Gastrocnemius medialis (tissue), 4 donors: ENCODE data around the gene GPR155. TPM values are rescaled to one million over a fixed set of nuclear protein-coding genes. Genes with fewer than 3 reads are reported as not detected.

ENCODE experiments used
- ATAC-seq, 2 donors: fragments of 150-250 bp; one replicate each; pipeline ENCODE4 v1.9.1; 2016
- DNase-seq, 2 donors: peaks; one replicate each; pipeline ENCODE4 v3.0.0-alpha.2; 2019
- H3K27ac ChIP-seq, 4 donors: fragments of 200-600 bp; sonication (generic); 1 replicate in 1 of 4; 2 replicates in 3 of 4; pipeline ENCODE4 v1.5.1; 2016 to 2018; ENCODE audit warnings: mild to moderate bottlenecking in 2 of 4, moderate library complexity in 1 of 4
- H3K27me3 ChIP-seq, 3 donors: fragments of 200-600 bp; sonication (generic) in 2 of 3; 1 replicate in 1 of 3; 2 replicates in 2 of 3; pipeline versions ENCODE4 v1.5.1 to v1.6.0; 2016 to 2019; ENCODE audit warnings: mild to moderate bottlenecking in 1 of 3, moderate library complexity in 1 of 3
- H3K36me3 ChIP-seq, 2 donors: fragments of 200-600 bp; sonication (generic) in 1 of 2; one replicate each; pipeline ENCODE4 v1.5.1; 2017 to 2018
- H3K4me1 ChIP-seq, 2 donors: fragments of 200-600 bp; sonication (generic) in 1 of 2; one replicate each; pipeline ENCODE4 v1.5.1; 2016 to 2017; ENCODE audit warnings: mild to moderate bottlenecking in 2 of 2
- H3K4me3 ChIP-seq, 4 donors: fragments of 200-600 bp; sonication (generic) in 3 of 4; 1 replicate in 1 of 4; 2 replicates in 3 of 4; pipeline ENCODE4 v1.5.1; 2016 to 2019; ENCODE audit warnings: mild to moderate bottlenecking in 2 of 4
- H3K9me3 ChIP-seq, 3 donors: fragments of 200-600 bp; sonication (generic) in 2 of 3; 1 replicate in 1 of 3; 2 replicates in 2 of 3; pipeline ENCODE4 v1.5.1; 2016 to 2019
- POLR2A ChIP-seq, 2 donors: fragments of 450-650 bp; IDR thresholded peaks; one replicate each; pipeline ENCODE4 v1.6.1; 2017; ENCODE audit warnings: antibody characterized with exemption in 2 of 2, mild to moderate bottlenecking in 2 of 2, moderate library complexity in 2 of 2
- in situ Hi-C, 4 donors: fragments of 200-750 bp; cut with MboI; loops; one replicate each; pipeline versions ENCODE4 v1.15.0 to v1.8.0; 2017; ENCODE audit warnings: low sequenced_read_pairs in 4 of 4
- intact Hi-C: fragments of 100-400 bp; cut with DNase I; formaldehyde crosslinking; loops from one replicate; pipeline ENCODE4 v1.15.1; 2023; ENCODE audit warnings: low total_unique reads
- total RNA-seq, 4 donors: library from RNA; depleted of rRNA; stranded (reverse); fragments of >200 nt; gene quantifications; one replicate each; pipeline versions ENCODE4 v1.1.0 to v1.2.3, GENCODE V29; 2016
- TF ChIP-seq, protein P1 (sequence below), 5 experiments: fragments of 450-650 bp in 3 of 5; fragments of 200-600 bp in 2 of 5; sonication (generic) in 2 of 5; IDR thresholded peaks in 4 of 5; conservative IDR thresholded peaks in 1 of 5; 1 replicate in 4 of 5; 2 replicates in 1 of 5; pipeline ENCODE4 v1.5.1; 2016 to 2019; ENCODE audit warnings: antibody characterized with exemption in 5 of 5, mild to moderate bottlenecking in 3 of 5, moderate library complexity in 3 of 5

GPR155 gene
- total RNA-seq, 4 donors from 2014 or later = 4.0 to 12.7 (median 7.3) TPM

GRCh38 chr2:174484573-174484972 lies 2.3 kb downstream of the GPR155 start:
- no peak overlapping the region for H3K27ac ChIP-seq
- TF ChIP-seq POLR2A (IDR thresholded peaks at IDR 0.05) = no peak
- TF ChIP-seq, protein P1, sequence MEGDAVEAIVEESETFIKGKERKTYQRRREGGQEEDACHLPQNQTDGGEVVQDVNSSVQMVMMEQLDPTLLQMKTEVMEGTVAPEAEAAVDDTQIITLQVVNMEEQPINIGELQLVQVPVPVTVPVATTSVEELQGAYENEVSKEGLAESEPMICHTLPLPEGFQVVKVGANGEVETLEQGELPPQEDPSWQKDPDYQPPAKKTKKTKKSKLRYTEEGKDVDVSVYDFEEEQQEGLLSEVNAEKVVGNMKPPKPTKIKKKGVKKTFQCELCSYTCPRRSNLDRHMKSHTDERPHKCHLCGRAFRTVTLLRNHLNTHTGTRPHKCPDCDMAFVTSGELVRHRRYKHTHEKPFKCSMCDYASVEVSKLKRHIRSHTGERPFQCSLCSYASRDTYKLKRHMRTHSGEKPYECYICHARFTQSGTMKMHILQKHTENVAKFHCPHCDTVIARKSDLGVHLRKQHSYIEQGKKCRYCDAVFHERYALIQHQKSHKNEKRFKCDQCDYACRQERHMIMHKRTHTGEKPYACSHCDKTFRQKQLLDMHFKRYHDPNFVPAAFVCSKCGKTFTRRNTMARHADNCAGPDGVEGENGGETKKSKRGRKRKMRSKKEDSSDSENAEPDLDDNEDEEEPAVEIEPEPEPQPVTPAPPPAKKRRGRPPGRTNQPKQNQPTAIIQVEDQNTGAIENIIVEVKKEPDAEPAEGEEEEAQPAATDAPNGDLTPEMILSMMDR (IDR thresholded peaks at IDR 0.05 in 4 of 5, conservative IDR thresholded peaks at IDR 0.05 in 1 of 5) = no peak
- intact Hi-C loops (no loop called here), in situ Hi-C loops (loop anchor here in 2 of 4 donors (25.0 kb wide), 1 partner anchor 678 kb away; the partner anchor contains the start of gene ATF2 (in 2 of the 2))
- peaks cover 8 to 14% of the 10 kb centered on the region in 2 donors for H3K4me1 ChIP-seq
- ATAC-seq (no peak), DNase-seq (no peak)
- no peak overlapping the region for H3K4me3 ChIP-seq
- H3K36me3 ChIP-seq = peaks cover 0 to 3% of the 10 kb centered on the region in 2 donors
- H3K9me3 ChIP-seq = no peaks in the 10 kb centered on the region
- H3K27me3 ChIP-seq = no peaks in the 10 kb centered on the region

DNA sequence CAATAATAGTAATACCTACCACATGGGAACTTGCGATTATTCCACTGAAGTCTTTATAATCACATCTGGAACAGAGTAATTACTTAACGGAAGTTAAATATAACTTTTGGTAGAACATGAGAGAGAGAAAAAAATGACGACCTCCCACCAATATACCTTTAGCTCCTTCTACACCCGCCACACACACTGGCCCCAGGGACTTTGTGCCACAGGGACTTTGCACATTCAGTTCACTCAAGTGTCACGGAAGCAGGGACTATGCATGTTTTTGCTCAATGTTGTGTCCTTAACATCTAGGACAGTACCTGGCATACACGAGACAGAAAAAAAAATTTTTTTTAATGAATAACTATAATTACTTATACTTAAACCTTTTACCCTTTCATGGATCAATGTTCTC lies 4.0 kb downstream of the GPR155 start:
- Histone ChIP-seq H3K36me3 (peaks cover 0 to 3% of the 10 kb centered on the region in 2 donors), H3K4me3 (no peak overlapping the region), H3K4me1 (peaks cover 8 to 14% of the 10 kb centered on the region in 2 donors), H3K9me3 (no peaks in the 10 kb centered on the region), H3K27me3 (no peaks in the 10 kb centered on the region), H3K27ac (no peak overlapping the region)
- intact Hi-C loops (loop anchor here (1.0 kb wide), 1 partner anchor 90 kb away; no protein-coding TSS in a partner anchor), in situ Hi-C loops (loop anchor here in 2 of 4 donors (25.0 kb wide), 1 partner anchor 679 kb away; the partner anchor contains the start of gene ATF2 (in 2 of the 2))
- DNase-seq (no peak), ATAC-seq (no peak)
- no peak for TF ChIP-seq POLR2A (IDR thresholded peaks at IDR 0.05)
- TF ChIP-seq, protein P1 (IDR thresholded peaks at IDR 0.05 in 4 of 5, conservative IDR thresholded peaks at IDR 0.05 in 1 of 5) = no peak

- Histone ChIP-seq H3K9me3 (no peaks in the 10 kb centered on the region), H3K36me3 (peaks cover 0 to 3% of the 10 kb centered on the region in 2 donors), H3K4me1 (no peaks in the 10 kb centered on the region), H3K4me3 (no peak overlapping the region), H3K27ac (no peak overlapping the region), H3K27me3 (no peaks in the 10 kb centered on the region)
- DNase-seq (no peak), ATAC-seq (no peak)
- intact Hi-C loops (no loop called here), in situ Hi-C loops (loop anchor here in 2 of 4 donors (25.0 kb wide), 1 partner anchor 685 kb away; the partner anchor contains the start of gene ATF2 (in 2 of the 2))
- TF ChIP-seq POLR2A (IDR thresholded peaks at IDR 0.05) = no peak
- TF ChIP-seq, protein P1 (IDR thresholded peaks at IDR 0.05 in 4 of 5, conservative IDR thresholded peaks at IDR 0.05 in 1 of 5) = no peak
These were observed 9.1 kb downstream of the GPR155 start for GRCh38 chr2:174477759-174478158.

DNA sequence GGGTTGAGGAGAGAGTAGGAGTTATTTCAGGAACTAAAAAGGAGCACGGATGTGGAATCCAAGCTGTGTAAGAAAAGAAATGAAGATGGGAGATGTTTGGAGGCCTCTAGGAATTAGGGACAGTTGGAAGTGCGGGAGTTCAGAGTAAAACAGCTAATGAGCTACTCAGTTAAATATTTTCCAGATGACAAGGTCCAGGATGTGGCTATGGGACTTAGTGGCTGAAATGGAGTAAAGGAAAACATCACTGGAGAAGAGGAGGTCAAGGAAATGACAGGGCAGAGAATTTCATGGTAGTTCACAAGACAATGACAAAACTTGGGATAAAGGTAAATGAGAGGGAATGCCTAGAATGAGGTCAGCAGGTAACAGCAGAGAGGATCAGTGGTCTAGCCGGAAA lies 13.0 kb downstream of the GPR155 start:
- Histone ChIP-seq H3K36me3 (no peaks in the 10 kb centered on the region), H3K27me3 (no peaks in the 10 kb centered on the region), H3K4me1 (no peaks in the 10 kb centered on the region), H3K4me3 (no peak overlapping the region), H3K9me3 (no peaks in the 10 kb centered on the region), H3K27ac (no peak overlapping the region)
- TF ChIP-seq POLR2A (IDR thresholded peaks at IDR 0.05) = no peak
- TF ChIP-seq, protein P1 (IDR thresholded peaks at IDR 0.05 in 4 of 5, conservative IDR thresholded peaks at IDR 0.05 in 1 of 5) = no peak
- DNase-seq (no peak), ATAC-seq (no peak)
- intact Hi-C loops = no loop called here
- in situ Hi-C loops = loop anchor here in 1 of 4 donors (25.0 kb wide), 1 partner anchor 214 kb away; no protein-coding TSS in a partner anchor
